ENCODE results near the gene MBP.
"Not testable (repeated sequence)": the region's sequence is repeated elsewhere in the genome, so short reads cannot be mapped to it uniquely, and the experiment has no call there.

The MBP gene

GRCh38 chr18:76982038-76982437 lies 150.5 kb downstream of the MBP start:
- no peak for DNase-seq

GRCh38 chr18:76981396-76981968 lies 151.1 kb downstream of the MBP start:
- no peak for DNase-seq

- no peak for DNase-seq
These were observed 151.8 kb downstream of the MBP start for GRCh38 chr18:76980663-76981395.

- no peak for DNase-seq
These were observed 152.7 kb downstream of the MBP start for GRCh38 chr18:76979906-76980305.

- DNase-seq, result no peak
These were observed 153.4 kb downstream of the MBP start for GRCh38 chr18:76979111-76979751.

GRCh38 chr18:76978616-76979015 lies 154.0 kb downstream of the MBP start:
- DNase-seq, result no peak

- DNase-seq, result no peak
These were observed 154.8 kb downstream of the MBP start for GRCh38 chr18:76977684-76978232.

GRCh38 chr18:76977108-76977621 lies 155.4 kb downstream of the MBP start:
- no peak for DNase-seq

- DNase-seq, result no peak
These were observed 156.9 kb downstream of the MBP start for GRCh38 chr18:76975577-76976110.

GRCh38 chr18:76974386-76974785 lies 158.2 kb downstream of the MBP start:
- no peak for DNase-seq

GRCh38 chr18:76973520-76974266 lies 158.9 kb downstream of the MBP start:
- DNase-seq, result no peak

GRCh38 chr18:76972846-76973519 lies 159.6 kb downstream of the MBP start:
- no peak for DNase-seq

- no peak for DNase-seq
These were observed 160.3 kb downstream of the MBP start for GRCh38 chr18:76972241-76972640.

GRCh38 chr18:76970770-76971559 lies 161.6 kb downstream of the MBP start:
- no peak for DNase-seq

- no peak for DNase-seq
These were observed 164.7 kb downstream of the MBP start for GRCh38 chr18:76967721-76968472.

- DNase-seq, result not testable (repeated sequence)
These were observed 165.3 kb downstream of the MBP start for GRCh38 chr18:76967299-76967698.

- not testable (repeated sequence) for DNase-seq
These were observed 166.9 kb downstream of the MBP start for GRCh38 chr18:76965555-76966151.

- no peak for DNase-seq
These were observed 168.6 kb downstream of the MBP start for GRCh38 chr18:76963936-76964335.

GRCh38 chr18:76962851-76963250 lies 169.7 kb downstream of the MBP start:
- DNase-seq, result no peak

- no peak for DNase-seq
These were observed 172.0 kb downstream of the MBP start for GRCh38 chr18:76960528-76961035.
